ENCODE data around the gene SLC39A7.
A peak's percentile ranks its signal among the peaks of the same experiment; 100 is the strongest.

Gene SLC39A7

DNA sequence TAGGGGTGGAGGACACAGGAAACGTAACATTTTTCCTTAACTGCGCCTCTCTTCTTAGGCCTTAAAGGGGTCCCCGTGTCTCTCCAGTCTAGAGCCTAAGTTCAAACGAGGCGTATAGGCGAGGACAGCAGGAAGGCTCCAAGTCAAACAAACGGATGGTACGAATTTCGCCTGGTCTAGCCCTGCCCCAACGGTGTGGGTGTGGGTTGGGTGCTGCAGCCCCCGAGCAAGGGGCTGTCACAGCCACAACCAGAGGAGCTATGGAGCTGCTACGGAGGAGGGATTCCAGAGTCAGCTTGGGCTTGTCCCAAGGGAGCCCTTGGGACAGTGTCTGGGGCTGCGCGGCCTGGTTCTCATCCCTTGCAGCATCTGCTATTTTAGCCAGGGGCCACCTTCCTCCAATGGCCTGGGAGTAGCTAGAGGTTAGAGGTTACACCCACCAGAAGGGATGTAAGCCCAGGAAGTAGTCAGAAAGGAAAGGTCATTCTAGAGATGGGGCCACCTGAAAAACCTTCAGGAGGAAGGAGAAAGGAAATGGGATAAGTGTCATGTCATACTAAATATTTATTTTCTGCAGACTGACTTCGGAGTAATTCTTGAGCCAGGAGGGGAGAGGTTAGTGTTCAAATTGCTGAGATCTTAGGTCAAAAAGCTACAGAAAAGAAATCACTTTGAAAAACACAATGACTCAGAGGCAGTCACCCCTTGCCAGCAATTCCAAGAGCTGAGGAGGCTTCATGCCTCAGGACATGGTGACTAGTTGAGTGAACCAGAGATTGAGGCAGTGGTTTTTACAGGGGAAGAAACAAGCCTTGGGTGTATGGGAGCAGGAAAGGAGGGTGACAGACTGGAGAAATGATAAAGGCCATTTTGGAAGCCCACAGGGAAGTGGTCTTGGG, 49.3 kb downstream of the SLC39A7 start:
- peak overlapping the region; percentile 65 for H3K9ac ChIP-seq (ENCODE audit: low read depth, low read length)
- H3K9me3 ChIP-seq (ENCODE audit: control insufficient read depth, insufficient read depth, low read length), result no peaks in the 10 kb centered on the region
- peak overlapping the region; percentile 69 for H3K4me3 ChIP-seq (ENCODE audit: low read depth, low read length)
- H3K27ac ChIP-seq (ENCODE audit: low read depth, low read length), result peak overlapping the region; percentile 77
- peaks cover 29% of the 10 kb centered on the region for H3K27me3 ChIP-seq (ENCODE audit: control insufficient read depth, insufficient read depth, low read length)
- peaks cover 5% of the 10 kb centered on the region for H3K4me1 ChIP-seq (ENCODE audit: control insufficient read depth, insufficient read depth, low read length)
- peaks cover 9% of the 10 kb centered on the region for H3K36me3 ChIP-seq (ENCODE audit: control insufficient read depth, insufficient read depth, low read length)

DNA sequence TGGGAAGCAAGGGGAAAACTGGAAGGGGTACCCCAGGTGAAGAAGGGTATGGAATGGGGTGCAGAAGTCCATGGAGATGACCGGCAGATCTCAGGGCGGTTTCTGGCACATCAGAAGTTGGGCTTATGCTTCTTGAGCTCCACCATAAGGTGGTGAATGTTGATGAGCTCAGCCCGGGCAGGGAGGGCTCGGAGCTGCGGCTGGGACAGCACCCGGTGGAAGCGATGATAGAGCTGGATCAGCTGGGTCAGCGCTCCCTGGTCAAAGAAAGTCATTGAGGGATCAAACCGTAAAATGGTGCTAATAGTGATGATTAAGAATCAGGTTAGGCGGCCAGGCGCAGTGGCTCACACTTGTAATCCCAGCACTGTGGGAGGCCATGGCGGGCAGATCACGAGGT, 50.1 kb downstream of the SLC39A7 start:
- no peak overlapping the region for H3K4me3 ChIP-seq (ENCODE audit: low read depth, low read length)
- no peak overlapping the region for H3K27ac ChIP-seq (ENCODE audit: low read depth, low read length)
- no peaks in the 10 kb centered on the region for H3K9me3 ChIP-seq (ENCODE audit: control insufficient read depth, insufficient read depth, low read length)
- H3K9ac ChIP-seq (ENCODE audit: low read depth, low read length), result no peak overlapping the region
- H3K27me3 ChIP-seq (ENCODE audit: control insufficient read depth, insufficient read depth, low read length), result peaks cover 28% of the 10 kb centered on the region
- peaks cover 5% of the 10 kb centered on the region for H3K4me1 ChIP-seq (ENCODE audit: control insufficient read depth, insufficient read depth, low read length)
- peaks cover 9% of the 10 kb centered on the region for H3K36me3 ChIP-seq (ENCODE audit: control insufficient read depth, insufficient read depth, low read length)

DNA sequence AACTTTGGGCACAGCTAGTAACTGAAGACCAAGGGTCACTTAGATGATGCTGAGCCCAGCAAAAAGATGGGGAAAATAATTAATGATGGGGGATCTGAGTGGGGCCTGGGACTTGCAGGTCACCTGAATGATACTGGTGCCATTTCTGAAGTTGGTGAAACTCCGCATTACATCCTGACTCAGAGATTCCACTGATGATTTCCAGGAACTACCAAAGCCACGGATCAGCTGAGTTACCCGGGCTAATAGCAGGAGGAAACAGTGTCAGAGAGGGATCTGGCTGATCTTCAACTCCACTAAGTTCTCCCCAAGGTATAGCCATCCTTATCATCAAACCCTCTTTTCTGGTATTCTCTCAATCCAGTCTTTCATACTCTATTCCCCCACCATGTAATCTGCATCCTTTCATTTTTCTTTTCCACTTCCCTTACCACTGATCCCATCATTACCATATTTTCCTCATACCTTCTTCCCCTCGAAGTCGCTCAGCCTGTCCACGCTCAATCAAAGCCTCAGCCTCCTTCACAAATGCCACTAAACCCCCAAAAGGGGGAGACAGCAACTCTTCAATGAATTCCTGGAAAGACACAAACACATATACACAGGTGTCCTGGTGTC, 50.8 kb downstream of the SLC39A7 start:
- H3K9ac ChIP-seq (ENCODE audit: low read depth, low read length), result no peak overlapping the region
- peaks cover 20% of the 10 kb centered on the region for H3K27me3 ChIP-seq (ENCODE audit: control insufficient read depth, insufficient read depth, low read length)
- no peak overlapping the region for H3K27ac ChIP-seq (ENCODE audit: low read depth, low read length)
- H3K4me3 ChIP-seq (ENCODE audit: low read depth, low read length), result no peak overlapping the region
- no peaks in the 10 kb centered on the region for H3K9me3 ChIP-seq (ENCODE audit: control insufficient read depth, insufficient read depth, low read length)
- peaks cover 9% of the 10 kb centered on the region for H3K36me3 ChIP-seq (ENCODE audit: control insufficient read depth, insufficient read depth, low read length)
- peaks cover 5% of the 10 kb centered on the region for H3K4me1 ChIP-seq (ENCODE audit: control insufficient read depth, insufficient read depth, low read length)

DNA sequence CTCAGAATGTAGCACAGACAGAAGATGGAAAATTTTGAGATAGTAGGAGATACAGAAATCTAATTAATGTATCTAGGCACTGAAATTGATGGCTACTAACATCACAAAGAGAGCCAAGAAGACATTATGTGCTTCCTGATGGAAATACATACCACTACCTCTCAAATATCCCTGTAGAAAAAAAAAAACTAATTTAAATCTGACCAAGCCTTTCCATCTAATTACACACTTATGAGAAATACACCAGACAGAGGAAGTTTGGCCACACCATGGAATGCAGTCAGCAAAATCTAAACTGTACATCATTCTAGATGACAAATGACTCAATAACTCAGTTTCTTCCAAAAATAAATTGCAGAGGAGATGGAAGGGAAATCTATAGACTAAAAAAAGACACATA, 52.1 kb downstream of the SLC39A7 start:
- no peak overlapping the region for H3K9ac ChIP-seq (ENCODE audit: low read depth, low read length)
- peaks cover 10% of the 10 kb centered on the region for H3K36me3 ChIP-seq (ENCODE audit: control insufficient read depth, insufficient read depth, low read length)
- no peaks in the 10 kb centered on the region for H3K9me3 ChIP-seq (ENCODE audit: control insufficient read depth, insufficient read depth, low read length)
- H3K4me1 ChIP-seq (ENCODE audit: control insufficient read depth, insufficient read depth, low read length), result peaks cover 5% of the 10 kb centered on the region
- H3K4me3 ChIP-seq (ENCODE audit: low read depth, low read length), result no peak overlapping the region
- peaks cover 9% of the 10 kb centered on the region for H3K27me3 ChIP-seq (ENCODE audit: control insufficient read depth, insufficient read depth, low read length)
- no peak overlapping the region for H3K27ac ChIP-seq (ENCODE audit: low read depth, low read length)

All from HUES48 (cell line).